Measurements from ENCODE around the gene CPEB3. TPM values are rescaled to one million over a fixed set of nuclear protein-coding genes. Genes with fewer than 3 reads are reported as not detected.
"Not testable (repeated sequence)": the region's sequence is repeated elsewhere in the genome, so short reads cannot be mapped to it uniquely, and the experiment has no call there.

The CPEB3 gene
- total RNA-seq, 1 donor from 2014 or later = 5.7 TPM

GRCh38 chr10:92045641-92046106 lies 245.2 kb downstream of the CPEB3 start:
- TF ChIP-seq CTCF (IDR thresholded peaks at IDR 0.05) = no peak
- Histone ChIP-seq H3K4me3 (no peak overlapping the region), H3K4me1 (no peaks in the 10 kb centered on the region), H3K27ac (no peak overlapping the region), H3K27me3 (no peaks in the 10 kb centered on the region), H3K9me3 (no peaks in the 10 kb centered on the region), H3K36me3 (no peaks in the 10 kb centered on the region)
- intact Hi-C loops (cut with DNase I) = no loop called here
- peak; percentile 36 for ATAC-seq
- DNase-seq = no peak

- no peaks in the 10 kb centered on the region for H3K27me3 ChIP-seq
- H3K27ac ChIP-seq = no peak overlapping the region
- TF ChIP-seq CTCF (IDR thresholded peaks at IDR 0.05) = no peak
- H3K4me3 ChIP-seq = no peak overlapping the region
- no peaks in the 10 kb centered on the region for H3K36me3 ChIP-seq
- no peaks in the 10 kb centered on the region for H3K4me1 ChIP-seq
- H3K9me3 ChIP-seq = no peaks in the 10 kb centered on the region
- intact Hi-C loops (cut with DNase I) = no loop called here
- no peak for ATAC-seq
- DNase-seq = no peak
Observed at GRCh38 chr10:92042541-92042940, 248.3 kb downstream of the CPEB3 start.

- H3K9me3 ChIP-seq = no peaks in the 10 kb centered on the region
- TF ChIP-seq CTCF (IDR thresholded peaks at IDR 0.05) = no peak
- no peak for ATAC-seq
Observed at GRCh38 chr10:92038949-92039348, 251.9 kb downstream of the CPEB3 start.

GRCh38 chr10:92033070-92033469 lies 257.8 kb downstream of the CPEB3 start:
- DNase-seq; H3K4me1 ChIP-seq; H3K27me3 ChIP-seq; intact Hi-C loops (cut with DNase I); ATAC-seq; H3K4me3 ChIP-seq; H3K9me3 ChIP-seq; H3K27ac ChIP-seq: not testable (repeated sequence)
- peaks cover 45% of the 10 kb centered on the region for H3K36me3 ChIP-seq

More at GRCh38 chr10:92038949-92039348, 251.9 kb downstream of the CPEB3 start:
- Histone ChIP-seq H3K4me3 (no peak overlapping the region), H3K36me3 (no peaks in the 10 kb centered on the region), H3K4me1 (no peaks in the 10 kb centered on the region), H3K27me3 (no peaks in the 10 kb centered on the region), H3K27ac (no peak overlapping the region)
- no peak for DNase-seq
- intact Hi-C loops (cut with DNase I) = no loop called here

- intact Hi-C loops (cut with DNase I) = no loop called here
- no peak for TF ChIP-seq CTCF (IDR thresholded peaks at IDR 0.05)
- Histone ChIP-seq H3K4me1 (no peaks in the 10 kb centered on the region), H3K36me3 (peaks cover 60% of the 10 kb centered on the region), H3K27me3 (no peaks in the 10 kb centered on the region), H3K4me3 (no peak overlapping the region), H3K9me3 (no peaks in the 10 kb centered on the region), H3K27ac (no peak overlapping the region)
- DNase-seq (no peak), ATAC-seq (no peak)
Observed at GRCh38 chr10:92031580-92031979, 259.3 kb downstream of the CPEB3 start.

- DNase-seq = no peak
- no peak overlapping the region for H3K4me3 ChIP-seq
- ATAC-seq = no peak
- no peaks in the 10 kb centered on the region for H3K4me1 ChIP-seq
- H3K27ac ChIP-seq = no peak overlapping the region
- H3K36me3 ChIP-seq = peaks cover 92% of the 10 kb centered on the region
- TF ChIP-seq CTCF (IDR thresholded peaks at IDR 0.05) = no peak
- no peaks in the 10 kb centered on the region for H3K27me3 ChIP-seq
- H3K9me3 ChIP-seq = no peaks in the 10 kb centered on the region
- intact Hi-C loops (cut with DNase I) = no loop called here
Observed at GRCh38 chr10:92027141-92027540, 263.7 kb downstream of the CPEB3 start.

GRCh38 chr10:92025340-92025739 lies 265.5 kb downstream of the CPEB3 start:
- H3K27ac ChIP-seq; ATAC-seq; DNase-seq; H3K27me3 ChIP-seq; H3K4me3 ChIP-seq; intact Hi-C loops (cut with DNase I); H3K9me3 ChIP-seq; H3K4me1 ChIP-seq: not testable (repeated sequence)
- peaks cover 96% of the 10 kb centered on the region for H3K36me3 ChIP-seq
